Fibroblast of skin of right quadriceps (primary cell): ENCODE measurements around the gene TMEM135.
A peak's percentile ranks its signal among the peaks of the same experiment; 100 is the strongest.
"Not testable (repeated sequence)": the region's sequence is repeated elsewhere in the genome, so short reads cannot be mapped to it uniquely, and the experiment has no call there.

Experiments
- DNase-seq: peaks from one replicate; pipeline ENCODE4 v3.0.0-alpha.2; 2013

Gene TMEM135

DNA sequence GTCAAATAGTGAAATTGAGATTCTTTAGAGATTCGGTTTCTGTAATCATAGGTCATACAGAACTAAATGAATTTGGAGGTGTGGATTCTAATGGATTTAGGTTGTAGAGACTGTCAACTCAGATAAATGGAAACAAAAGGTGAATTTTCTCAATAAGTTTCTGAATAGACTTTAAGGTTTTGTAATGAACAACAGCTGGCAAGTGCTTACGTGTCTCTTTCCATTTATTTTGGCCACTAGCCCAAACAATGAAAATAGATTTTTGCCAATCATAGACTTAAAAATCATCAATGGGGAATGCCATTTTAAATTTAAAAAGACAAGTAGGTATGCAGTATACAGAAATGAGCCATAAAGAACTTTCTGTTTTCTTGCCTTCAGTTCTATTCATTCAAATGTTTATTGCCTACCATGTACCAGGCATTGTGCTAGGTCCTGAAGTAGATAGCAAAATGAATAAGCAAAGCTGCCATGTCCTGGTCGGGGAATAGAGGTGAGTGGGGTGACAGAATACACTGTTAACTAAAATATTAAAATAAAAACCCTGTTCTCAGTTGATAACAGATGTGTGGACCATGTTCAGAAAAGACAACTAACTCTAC lies 16.9 kb upstream of the TMEM135 start:
- DNase-seq, result no peak

DNA sequence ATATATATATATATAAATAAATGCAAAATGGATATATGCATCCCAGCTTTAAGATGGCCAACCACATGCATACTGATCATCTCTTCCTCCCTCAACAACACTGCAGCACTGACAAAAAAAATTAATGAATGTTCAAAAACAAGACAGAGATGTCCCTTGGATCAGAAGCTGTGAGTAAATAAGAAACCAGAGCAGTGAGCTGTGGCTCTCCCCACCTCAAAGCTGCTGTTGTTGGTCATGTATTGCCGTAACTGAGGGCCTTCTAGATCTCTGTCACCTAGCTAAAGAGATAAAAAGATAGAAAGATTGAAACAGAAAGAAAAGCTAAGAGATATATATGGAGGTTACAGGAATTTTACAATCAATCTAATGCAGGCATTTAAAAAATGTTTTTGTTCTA lies 15.5 kb upstream of the TMEM135 start:
- DNase-seq, result no peak

DNA sequence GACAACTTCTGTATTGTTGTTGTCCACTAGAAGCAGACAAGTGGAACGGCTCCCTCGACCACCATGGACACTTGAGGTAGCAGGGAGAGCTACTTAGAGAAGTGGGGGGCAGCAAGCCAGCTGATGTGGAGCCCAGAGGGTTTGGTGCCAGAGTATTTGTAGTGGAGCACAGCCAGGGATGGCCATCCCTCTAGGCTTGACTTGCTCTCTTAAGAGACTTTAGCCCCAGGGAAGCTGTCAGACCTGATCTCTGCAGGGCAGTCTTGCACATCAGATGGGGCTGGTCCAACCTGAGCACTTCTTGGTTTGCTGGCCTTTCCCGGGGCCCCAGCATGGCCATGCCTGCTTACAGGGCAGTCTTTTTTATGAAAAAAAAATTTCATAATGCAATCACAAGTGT lies 15.0 kb upstream of the TMEM135 start:
- DNase-seq, result no peak

DNA sequence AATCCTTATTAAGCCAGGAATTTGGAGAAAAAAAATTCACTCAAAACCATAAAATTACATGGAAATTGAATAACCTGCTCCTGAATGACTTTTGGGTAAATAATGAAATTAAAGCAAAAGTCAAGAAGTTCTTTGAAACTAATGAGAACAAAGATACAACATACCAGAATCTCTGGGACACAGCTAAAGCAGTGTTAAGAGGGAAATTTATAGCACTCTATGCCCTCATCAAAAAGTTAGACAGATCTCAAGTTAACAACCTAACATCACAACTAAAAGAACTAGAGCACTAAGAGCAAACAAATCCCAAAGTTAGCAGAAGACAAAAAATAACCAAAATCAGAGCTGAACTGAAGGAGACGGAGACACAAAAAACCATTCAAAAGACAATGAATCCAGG lies 11.3 kb upstream of the TMEM135 start:
- not testable (repeated sequence) for DNase-seq

DNA sequence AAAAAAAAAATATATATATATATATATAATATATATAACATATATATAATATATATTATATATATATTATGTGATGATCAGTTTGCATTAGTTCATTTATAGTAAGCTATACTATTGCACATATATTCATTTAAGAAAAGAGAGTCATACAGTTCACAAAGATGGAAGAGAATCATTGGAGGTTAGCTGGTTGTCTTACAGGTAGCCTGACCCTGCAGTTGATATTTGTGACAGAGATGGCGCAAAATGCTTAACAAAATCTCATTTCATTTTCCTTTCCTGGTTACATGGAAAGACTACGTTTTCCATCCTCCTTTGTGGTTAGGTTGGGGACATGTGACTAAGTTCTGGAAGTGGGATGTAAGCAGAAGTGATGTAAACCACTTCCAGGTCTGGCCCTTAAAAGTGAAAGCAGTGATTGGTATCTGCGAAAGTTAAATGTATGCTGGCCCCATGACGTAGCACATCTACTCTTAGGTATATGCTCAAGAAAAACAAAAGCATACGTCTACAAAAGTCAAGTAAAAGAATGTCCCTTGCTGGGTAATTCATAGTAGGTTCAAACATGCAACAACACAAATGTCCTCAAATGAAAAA lies 7.2 kb upstream of the TMEM135 start:
- no peak for DNase-seq

DNA sequence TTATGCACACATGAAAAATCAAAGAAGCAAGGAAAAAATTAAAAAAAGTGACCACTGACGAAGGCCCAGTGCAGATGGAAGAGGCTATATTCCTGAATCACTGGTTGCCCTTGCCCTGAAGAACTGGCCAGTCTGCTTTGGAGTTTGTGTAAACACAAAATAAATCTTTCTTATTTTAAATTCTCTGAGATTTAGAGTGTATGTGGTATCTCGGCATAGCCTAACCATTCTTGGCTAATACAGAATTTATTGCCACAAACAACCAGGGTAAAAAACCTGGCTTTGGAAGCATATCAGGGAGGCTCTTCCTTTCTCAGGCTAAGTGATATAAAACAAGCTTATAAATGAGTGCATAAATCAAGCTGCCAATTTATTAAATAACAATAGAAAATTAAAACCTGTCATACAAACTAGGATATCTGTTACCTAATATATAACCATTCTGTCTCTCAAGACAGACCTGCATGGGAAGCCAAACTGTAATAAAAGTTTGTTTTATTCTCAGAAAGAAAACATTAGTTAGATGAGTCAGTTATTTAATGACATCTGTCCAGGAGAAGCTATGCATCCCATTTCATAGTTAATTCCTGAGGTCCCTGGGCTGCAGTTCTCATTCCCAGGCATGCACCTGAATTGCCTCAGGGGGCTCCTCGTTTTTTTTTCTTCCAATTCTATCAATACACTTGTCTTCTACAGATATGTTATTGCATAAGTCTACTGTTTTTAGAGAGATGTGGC lies 6.1 kb upstream of the TMEM135 start:
- no peak for DNase-seq

DNA sequence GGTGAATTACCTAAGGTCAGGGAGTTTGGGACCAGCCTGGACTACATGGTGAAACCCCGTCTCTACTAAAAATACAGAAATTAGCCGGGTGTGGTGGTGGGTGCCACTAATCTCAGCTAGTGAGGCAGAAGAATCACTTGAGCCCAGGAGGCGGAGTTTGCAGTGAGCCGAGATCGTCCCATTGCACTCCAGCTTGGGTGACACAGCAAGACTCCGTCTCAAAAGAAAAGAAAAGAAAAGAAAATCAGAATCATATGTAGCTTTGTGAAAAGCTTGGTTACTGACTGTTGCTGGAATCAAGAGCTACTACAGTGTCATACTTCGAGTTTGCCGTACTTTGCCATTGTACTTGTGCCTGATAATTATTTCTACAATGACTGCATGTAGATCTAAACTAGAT lies 4.2 kb upstream of the TMEM135 start:
- no peak for DNase-seq

DNA sequence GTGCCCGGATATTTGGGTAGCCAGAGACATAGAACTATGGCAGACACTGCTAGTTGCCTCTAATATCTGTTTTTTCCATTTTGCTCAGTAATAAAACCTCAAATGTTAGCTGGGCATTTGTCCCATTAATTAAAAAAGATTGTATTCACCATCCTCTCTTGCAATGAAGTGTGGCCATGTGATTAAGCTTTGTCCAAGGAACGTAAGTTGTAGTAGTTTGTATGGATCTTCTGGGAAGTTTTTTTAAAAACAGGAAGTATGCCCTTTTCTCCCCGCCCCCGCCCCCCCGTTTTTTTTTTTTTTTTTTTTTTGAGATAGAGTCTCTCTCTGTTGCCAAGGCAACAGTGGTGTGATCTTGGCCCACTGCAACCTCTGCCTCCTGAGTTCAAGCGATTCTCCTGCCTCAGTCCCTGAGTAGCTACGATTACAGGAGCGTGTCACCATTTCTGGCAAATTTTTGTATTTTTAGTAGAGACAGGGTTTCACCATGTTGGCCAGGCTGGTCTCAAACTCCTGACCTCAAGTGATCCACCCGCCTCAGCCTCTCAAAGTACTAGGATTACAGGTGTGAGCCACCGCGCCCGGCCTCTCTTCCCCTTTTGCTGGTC lies 1.7 kb upstream of the TMEM135 start:
- no peak for DNase-seq

DNA sequence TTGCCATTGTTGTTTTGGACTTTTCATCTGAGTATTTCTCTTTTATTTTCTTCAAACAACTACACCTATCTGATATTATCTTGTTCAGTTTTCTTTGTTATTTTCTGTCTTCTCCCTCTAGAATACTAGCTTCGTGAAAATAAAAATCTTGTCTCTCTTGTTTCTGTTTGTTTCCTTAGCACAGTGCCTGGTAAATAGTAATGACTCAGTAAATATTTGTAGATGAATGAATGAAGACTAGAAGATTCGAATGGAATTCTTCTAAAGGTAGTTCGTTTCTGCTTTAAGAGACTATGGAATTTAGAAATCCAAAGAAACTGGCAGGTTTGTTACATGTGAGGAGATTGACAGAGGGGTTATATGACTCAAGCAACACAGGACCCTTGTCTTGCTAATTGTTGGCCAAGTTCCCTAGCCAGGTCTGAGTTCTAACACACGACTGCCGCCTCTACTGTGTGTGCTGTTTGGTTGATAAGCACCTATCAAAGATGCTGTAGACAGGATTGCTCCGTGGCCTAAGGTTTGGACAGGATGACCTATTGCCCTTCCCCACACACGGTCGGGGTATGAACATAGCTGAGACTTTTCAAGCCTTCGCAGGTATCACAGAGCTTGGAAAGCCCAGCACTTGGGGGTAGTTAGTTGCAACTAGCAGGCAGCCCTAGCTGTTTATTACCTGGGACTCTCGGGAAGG lies 831 bp upstream of the TMEM135 start:
- no peak for DNase-seq

DNA sequence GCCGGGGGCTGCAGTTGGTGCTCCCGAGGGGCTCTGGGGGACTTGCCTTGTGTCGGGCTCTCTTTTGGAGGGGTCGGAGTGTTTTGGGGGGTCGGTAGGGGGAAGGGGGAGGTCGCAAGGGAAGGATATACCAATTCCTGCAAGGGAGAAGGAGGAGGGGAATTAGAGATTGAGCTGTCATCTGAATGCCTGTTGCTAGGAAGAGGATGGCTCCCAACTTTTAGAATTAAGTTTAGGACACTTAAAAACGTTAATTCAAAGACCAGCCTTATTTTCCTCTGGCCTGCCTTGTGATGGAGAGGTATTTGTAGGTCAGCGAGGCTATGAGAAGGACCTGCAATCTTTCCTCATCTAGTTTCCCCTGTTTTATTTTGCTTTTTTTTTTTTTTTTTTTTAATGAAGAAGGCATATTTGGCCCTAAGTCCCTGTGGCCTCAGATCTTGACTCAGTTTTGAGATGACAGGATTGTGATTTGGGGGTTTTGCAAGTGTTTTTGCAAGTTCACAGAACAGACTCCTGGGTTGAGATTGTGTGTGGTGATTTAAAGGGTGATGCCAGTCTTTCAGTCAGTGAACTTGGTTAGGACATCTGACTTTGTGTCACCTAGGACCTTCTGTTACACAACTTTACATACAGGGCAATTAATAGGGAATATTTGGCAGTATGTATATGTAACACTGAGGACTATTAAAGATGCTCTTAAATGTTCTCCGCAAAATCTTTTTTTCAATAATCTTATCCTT lies 672 bp downstream of the TMEM135 start:
- no peak for DNase-seq

DNA sequence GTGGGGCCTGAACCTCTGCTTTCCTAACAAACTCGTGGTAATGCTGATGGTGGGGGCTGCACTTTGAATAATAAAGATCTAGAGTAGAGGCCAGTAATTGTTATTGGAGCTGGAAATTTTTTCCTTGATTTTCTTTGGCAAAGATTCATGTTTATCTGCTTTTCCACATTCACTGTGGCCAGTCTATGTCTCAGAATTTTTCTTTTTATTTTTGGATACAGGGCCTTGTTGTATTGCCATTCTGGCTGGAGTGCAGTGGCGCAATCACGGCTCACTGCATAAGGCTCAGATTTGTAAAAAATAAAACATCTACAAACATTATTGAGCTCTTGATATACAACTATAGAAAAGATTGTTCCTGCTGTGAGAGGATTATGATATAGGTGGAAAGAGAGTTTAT lies 1.6 kb downstream of the TMEM135 start:
- no peak for DNase-seq

DNA sequence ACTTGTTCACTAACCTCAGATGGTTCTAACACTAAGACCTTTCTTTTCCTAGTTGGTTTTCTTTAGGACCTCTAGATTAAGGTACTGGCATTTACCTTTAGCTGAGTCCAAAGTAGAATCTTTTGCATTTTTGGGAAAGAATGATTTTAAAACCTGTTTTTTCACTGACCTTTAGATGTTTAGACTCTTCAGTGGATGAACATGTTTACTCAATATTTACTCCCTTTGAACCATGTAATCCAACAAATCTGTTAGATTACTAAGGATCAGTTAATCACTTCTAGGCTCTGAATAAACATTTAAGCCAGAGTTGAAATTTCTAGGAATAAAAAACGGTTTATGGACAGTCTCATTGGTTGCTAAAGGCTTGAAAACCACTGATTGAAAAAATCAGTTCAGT lies 6.2 kb downstream of the TMEM135 start:
- DNase-seq, result no peak

DNA sequence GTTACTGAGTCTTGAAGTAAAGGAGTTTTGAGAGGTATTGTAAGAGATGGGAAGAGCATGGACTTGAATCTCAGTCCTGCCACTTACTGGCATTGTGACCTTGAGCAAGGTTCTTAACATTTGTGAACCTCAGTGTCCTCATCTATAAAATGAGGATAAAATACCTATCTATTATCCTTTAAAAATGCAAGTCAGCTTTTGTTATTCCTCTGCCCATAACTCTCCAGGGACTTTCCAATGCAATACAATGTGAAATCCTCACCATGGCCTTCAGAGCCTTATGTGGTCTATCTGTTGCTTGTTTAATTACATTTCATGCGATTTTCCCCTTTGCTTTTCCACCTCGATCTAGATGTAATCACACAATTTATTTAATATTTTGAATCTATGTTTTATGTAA lies 9.1 kb downstream of the TMEM135 start:
- no peak for DNase-seq

DNA sequence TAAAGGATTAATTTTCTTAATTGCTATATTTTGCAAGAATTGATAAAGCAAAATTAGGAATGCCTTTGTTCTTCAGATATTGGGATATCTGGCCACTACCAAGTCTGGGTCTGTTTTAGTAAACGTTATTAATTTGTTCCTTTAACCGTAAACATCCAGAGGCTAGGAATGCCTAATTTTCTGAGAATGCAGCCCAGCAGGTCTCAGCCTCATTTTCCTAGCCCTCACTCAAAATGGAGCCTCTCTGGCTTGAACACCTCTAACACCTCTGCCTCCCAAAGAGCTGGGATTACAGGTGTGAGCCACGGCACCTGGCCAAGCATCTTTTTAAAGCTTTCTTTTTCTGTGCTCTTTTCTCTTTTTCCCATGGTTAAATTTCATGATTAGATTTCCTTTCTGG lies 18.4 kb downstream of the TMEM135 start:
- DNase-seq, result no peak

DNA sequence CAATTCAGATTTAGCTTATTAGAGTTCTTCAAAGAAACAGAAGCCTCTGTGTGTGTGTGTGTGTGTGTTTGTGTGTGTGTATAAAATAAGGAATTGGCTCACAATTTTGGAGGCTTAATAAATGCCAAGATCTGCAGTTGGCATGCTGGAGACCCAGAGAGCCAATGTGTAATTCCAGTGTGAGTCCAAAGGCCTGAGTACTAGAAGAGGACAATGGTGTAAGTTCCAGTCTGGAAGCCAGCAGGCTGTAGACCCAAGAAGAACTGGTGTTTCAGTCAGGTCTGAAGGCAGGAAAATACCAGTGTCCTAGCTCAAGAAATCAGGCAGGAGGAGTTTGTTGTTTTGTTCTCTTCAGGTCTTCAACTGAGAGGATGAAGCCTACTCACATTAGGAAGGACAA lies 20.0 kb downstream of the TMEM135 start:
- DNase-seq, result no peak

DNA sequence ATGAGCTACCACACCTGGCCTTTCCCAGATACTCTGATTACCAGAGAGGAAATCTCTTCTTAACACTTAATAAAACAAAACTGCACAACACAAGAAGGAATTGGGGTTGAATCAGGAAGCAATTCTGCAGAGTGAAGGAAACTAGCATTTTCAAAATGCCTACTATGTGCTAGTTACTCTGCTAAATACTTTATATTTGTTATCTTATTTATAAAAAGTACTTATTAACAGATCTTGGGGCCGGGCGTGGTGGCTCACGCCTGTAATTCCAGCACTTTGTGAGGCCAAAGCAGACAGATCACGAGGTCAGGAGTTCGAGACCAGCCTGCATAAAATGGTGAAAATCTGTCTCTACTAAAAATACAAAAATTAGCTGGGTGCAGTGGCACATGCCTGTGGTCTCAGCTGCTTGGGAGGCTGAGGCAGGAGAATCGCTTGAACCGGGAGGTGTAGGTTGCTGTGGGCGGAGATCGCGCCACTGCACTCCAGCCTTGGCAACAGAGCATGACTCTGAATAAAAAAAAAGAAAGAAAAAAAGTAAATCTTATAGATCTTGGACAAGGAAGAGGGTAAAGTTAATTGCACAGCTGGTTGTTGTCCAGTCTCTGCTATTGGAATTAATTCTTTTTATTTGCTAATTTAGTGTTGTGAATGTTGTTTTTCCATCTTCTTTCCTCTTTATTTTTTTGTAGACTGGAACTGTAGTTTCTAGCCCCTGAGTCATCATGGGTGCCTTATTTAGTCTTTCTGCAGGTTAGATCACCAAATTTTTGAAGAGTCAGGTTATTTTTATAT lies 22.1 kb downstream of the TMEM135 start:
- DNase-seq, result no peak

DNA sequence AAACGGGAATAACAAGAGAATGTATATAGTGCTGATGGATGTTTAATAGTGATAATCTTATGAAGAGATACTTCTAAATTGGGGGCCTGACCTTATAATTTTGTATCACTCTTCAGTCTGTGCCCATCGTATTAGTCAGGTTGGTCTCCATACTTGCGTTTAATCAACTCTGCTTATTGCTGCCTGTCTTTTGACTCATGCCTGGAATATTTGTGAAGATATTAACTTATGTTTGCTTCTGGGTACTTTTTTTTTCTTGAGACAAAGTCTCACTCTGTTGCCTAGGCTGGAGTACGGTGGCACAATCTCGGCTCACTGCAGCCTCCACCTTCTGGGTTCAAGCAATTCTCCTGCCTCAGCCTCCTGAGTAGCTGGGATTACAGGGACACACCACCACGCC lies 24.0 kb downstream of the TMEM135 start:
- DNase-seq, result no peak

DNA sequence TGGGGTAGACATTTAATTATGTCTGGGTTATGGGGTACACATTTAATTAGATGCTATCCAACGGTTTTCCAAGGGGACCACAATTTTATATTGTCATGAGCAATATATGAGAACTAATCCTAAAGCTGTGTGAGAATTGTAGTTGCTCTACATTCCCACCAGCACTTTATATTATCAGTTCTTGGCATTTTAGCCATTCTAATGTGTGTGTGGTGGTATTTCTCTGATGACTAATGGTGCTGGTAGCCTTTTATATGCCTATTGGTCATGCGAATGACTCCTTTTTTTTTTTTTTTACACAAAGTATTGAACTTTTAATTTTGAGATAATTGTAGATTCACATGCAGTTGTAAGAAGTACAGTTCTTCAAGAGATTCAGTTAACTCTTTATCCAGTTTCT lies 26.2 kb downstream of the TMEM135 start:
- DNase-seq, result peak; percentile 20

DNA sequence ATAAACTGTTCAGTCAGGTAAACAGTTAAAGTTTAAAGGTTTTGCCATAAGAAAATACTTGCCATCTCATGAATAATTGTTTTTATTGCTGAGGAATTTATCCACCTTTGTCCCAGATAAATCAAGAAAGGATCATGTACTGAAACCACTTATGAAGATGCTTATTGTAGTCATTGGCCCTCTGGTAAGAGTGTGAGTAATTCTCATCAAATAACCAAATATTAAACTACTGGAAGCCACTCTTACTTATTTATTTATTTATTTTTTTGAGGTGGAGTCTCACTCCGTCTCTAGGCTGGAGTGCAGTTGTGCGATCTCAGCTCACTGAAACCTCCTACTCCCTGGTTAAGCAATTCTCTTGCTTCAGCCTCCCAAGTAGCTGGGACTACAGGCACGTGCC lies 35.1 kb downstream of the TMEM135 start:
- no peak for DNase-seq

DNA sequence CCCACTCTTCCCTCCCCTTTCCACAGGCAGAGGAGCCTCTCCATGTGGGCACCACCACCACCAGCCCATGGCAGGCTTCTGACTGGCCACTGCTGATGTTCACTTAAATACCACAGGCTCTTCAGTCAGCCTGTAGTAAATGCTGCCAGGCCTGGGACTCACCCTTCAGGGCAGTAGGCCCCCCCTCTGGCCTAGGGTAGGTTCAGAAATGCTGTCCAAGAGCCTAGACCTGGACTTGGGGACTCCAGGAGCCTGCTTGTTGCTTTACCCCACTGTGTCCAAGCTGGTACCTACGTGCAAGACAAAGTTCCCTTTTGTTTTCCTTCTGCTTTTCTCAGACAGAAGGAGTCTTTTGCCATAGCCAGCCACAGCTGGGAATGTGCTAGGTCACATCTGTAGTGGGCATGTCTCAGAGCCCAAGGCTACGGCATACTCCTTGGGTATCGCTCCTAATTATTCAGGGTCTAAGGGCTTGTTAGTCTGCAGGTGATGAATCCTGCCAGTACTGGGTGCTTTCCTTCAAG lies 38.6 kb downstream of the TMEM135 start:
- no peak for DNase-seq

DNA sequence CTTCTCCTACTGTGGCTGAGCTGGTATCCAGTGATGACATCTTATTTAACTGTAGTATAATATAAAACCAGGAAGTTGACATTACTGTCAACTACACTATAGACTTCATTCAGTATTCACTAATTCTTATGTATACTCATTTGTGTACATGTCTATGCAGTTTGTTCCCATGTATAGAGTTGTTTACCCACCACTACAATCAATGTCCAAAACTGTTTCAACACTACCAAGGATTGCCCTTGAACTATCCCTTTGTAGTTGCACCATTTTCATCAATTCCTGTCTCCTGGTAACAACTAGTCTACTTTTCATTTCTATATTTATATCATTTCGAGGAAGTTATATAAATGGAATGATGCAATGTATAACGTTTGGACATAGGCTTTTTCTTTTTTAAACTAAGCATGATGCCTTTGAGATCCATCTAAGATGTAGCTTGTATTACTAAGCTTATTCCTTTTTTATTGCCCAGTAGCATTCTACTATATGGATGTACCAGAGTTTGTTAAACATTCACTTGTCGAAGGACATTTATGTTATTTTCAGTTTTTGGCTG lies 39.2 kb downstream of the TMEM135 start:
- DNase-seq, result no peak
